Neural cell (in vitro differentiated cells): ENCODE results near the gene CDON. TPM values are rescaled to one million over a fixed set of nuclear protein-coding genes. Genes with fewer than 3 reads are reported as not detected.

ENCODE experiments used
- H2AFZ ChIP-seq: fragments of 200-600, 300-800 bp; sonication (generic), shearing (Covaris generic); 2 replicates; pipeline ENCODE4 v1.6.0; 2014; ENCODE audit warnings: low read depth, mild to moderate bottlenecking, antibody characterized with exemption, low read length, moderate library complexity
- H3F3A ChIP-seq: fragments of 200-600 bp; shearing (Covaris generic); 2 replicates; pipeline ENCODE4 v1.6.1; 2016; ENCODE audit warnings: mild to moderate bottlenecking, moderate library complexity, mixed read lengths, antibody characterized with exemption, low read length; ENCODE audit not compliant: insufficient read depth, poor library complexity, severe bottlenecking
- H3K27ac ChIP-seq: fragments of 200-600, 300-800 bp; sonication (generic), shearing (Covaris generic); 2 replicates; pipeline ENCODE4 v1.5.1; 2014; ENCODE audit warnings: mild to moderate bottlenecking, low read length, moderate library complexity
- H3K27me3 ChIP-seq: fragments of 300-800, 200-600 bp; sonication (generic), shearing (Covaris generic); 2 replicates; pipeline ENCODE4 v1.6.0; 2014; ENCODE audit warnings: mild to moderate bottlenecking, low read depth, low read length, moderate library complexity; ENCODE audit not compliant: insufficient read depth
- H3K36me3 ChIP-seq: fragments of 300-800, 200-600 bp; sonication (generic), shearing (Covaris generic); 2 replicates; pipeline ENCODE4 v1.5.1; 2014; ENCODE audit warnings: mild to moderate bottlenecking, antibody characterized with exemption, low read length, moderate library complexity; ENCODE audit not compliant: insufficient read depth
- H3K4me2 ChIP-seq: fragments of 300-800, 200-600 bp; sonication (generic), shearing (Covaris generic); 2 replicates; pipeline ENCODE4 v1.6.0; 2014; ENCODE audit warnings: mild to moderate bottlenecking, low read length
- H3K4me3 ChIP-seq: fragments of 300-800, 200-600 bp; sonication (generic), shearing (Covaris generic); 2 replicates; pipeline ENCODE4 v1.5.1; 2014; ENCODE audit warnings: mild to moderate bottlenecking, low read length, moderate library complexity
- H3K79me2 ChIP-seq: fragments of 200-600 bp; shearing (Covaris generic); replicated peaks from 2 replicates; pipeline ENCODE4 v1.6.0; 2014; ENCODE audit warnings: mild to moderate bottlenecking, low read length, moderate library complexity; ENCODE audit not compliant: insufficient read depth
- H3K9ac ChIP-seq: fragments of 300-800, 200-600 bp; sonication (generic), shearing (Covaris generic); 2 replicates; pipeline ENCODE4 v1.6.1; 2016; ENCODE audit warnings: mild to moderate bottlenecking, low read length, mixed read lengths
- H3K9me2 ChIP-seq: fragments of 200-600 bp; shearing (Covaris generic); 2 replicates; pipeline ENCODE4 v1.6.1; 2016; ENCODE audit warnings: mild to moderate bottlenecking, low read length, mixed read lengths; ENCODE audit not compliant: insufficient read depth
- H3K9me3 ChIP-seq: fragments of 200-600, 300-800 bp; sonication (generic), shearing (Covaris generic); 2 replicates; pipeline ENCODE4 v1.6.1; 2016; ENCODE audit warnings: mild to moderate bottlenecking, mixed run types, low read length, moderate library complexity, mixed read lengths
- H4K20me1 ChIP-seq: fragments of 200-600 bp; shearing (Covaris generic); 2 replicates; pipeline ENCODE4 v1.6.1; 2016; ENCODE audit warnings: mild to moderate bottlenecking, mixed run types; ENCODE audit not compliant: insufficient read depth
- EP300 ChIP-seq: fragments of 450-650 bp; conservative IDR thresholded peaks from 2 replicates; pipeline ENCODE4 v1.6.1; 2014; ENCODE audit warnings: antibody characterized with exemption, mild to moderate bottlenecking, moderate library complexity; ENCODE audit not compliant: poor library complexity, severe bottlenecking
- EZH2 ChIP-seq: fragments of 200-600, 300-800 bp; shearing (Covaris generic), sonication (generic); IDR thresholded peaks from 2 replicates; pipeline ENCODE4 v1.6.1; 2014; ENCODE audit warnings: antibody characterized with exemption, low read length, borderline replicate concordance, mild to moderate bottlenecking; ENCODE audit not compliant: insufficient read depth, poor library complexity, severe bottlenecking
- MXI1 ChIP-seq: fragments of 450-650 bp; conservative IDR thresholded peaks from 2 replicates; pipeline ENCODE4 v1.6.1; 2014; ENCODE audit warnings: antibody characterized with exemption, mild to moderate bottlenecking; ENCODE audit not compliant: poor library complexity, severe bottlenecking
- POLR2AphosphoS5 ChIP-seq: IDR thresholded peaks from 2 replicates; pipeline ENCODE4 v1.6.1; 2012
- RAD21 ChIP-seq: fragments of 450-650 bp; conservative IDR thresholded peaks from 2 replicates; pipeline ENCODE4 v1.6.1; 2014; ENCODE audit warnings: antibody characterized with exemption, mild to moderate bottlenecking, moderate library complexity
- SMC3 ChIP-seq: fragments of 450-650 bp; conservative IDR thresholded peaks from 2 replicates; pipeline ENCODE4 v1.6.1; 2014; ENCODE audit warnings: antibody characterized with exemption, mild to moderate bottlenecking, moderate library complexity; ENCODE audit not compliant: poor library complexity
- TAF1 ChIP-seq: IDR thresholded peaks from 2 replicates; pipeline ENCODE4 v1.6.1; 2012; ENCODE audit warnings: low read depth
- polyA plus RNA-seq: library from polyadenylated mRNA; depleted of rRNA; stranded (reverse); fragments of >200 nt; gene quantifications from 2 replicates; pipeline ENCODE4 v1.2.3, GENCODE V29; 2014
- TF ChIP-seq, protein P1 (sequence below): IDR thresholded peaks from 2 replicates; pipeline ENCODE4 v1.6.1; 2012; ENCODE audit warnings: borderline replicate concordance
- TF ChIP-seq, protein P2 (sequence below): fragments of 450-650 bp; IDR thresholded peaks from 2 replicates; pipeline ENCODE4 v1.5.1; 2014; ENCODE audit warnings: antibody characterized with exemption, mild to moderate bottlenecking, moderate library complexity; ENCODE audit not compliant: poor library complexity, severe bottlenecking

CDON gene
- polyA plus RNA-seq, 1 donor from 2014 or later: 44.1 TPM

DNA sequence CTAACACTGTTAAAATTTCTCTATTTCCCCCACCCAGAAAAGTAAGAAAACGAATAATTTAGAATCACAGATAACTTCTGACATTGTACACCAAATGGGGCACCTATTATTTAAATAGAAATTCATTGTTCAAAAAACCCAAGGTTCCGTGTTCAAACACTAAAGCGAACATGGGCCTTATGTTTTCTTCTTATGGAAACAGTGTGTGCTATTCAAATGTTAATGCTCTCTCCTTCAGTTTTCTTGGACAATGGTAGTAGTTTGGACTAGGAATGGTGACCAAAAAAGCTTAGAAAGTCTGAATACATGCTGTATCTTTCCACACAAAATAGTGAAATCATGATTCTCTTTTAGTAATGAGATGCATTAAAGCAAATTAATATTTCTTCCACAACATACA, 83.2 kb downstream of the CDON start:
- Histone ChIP-seq H3K9me2 (no peaks in the 10 kb centered on the region), H3K9me3 (no peaks in the 10 kb centered on the region), H3K27ac (no peak overlapping the region), H2AFZ (no peak overlapping the region), H3K4me3 (no peak overlapping the region), H3K36me3 (peaks cover 13% of the 10 kb centered on the region), H3K9ac (no peak overlapping the region), H3K79me2 (no peaks in the 10 kb centered on the region), H3K4me2 (no peak overlapping the region), H3K27me3 (no peaks in the 10 kb centered on the region), H3F3A (no peaks in the 10 kb centered on the region), H4K20me1 (no peaks in the 10 kb centered on the region)
- TF ChIP-seq RAD21 (no peak), TAF1 (no peak), EP300 (no peak), POLR2AphosphoS5 (no peak), SMC3 (no peak), MXI1 (no peak)
- TF ChIP-seq, protein P1, sequence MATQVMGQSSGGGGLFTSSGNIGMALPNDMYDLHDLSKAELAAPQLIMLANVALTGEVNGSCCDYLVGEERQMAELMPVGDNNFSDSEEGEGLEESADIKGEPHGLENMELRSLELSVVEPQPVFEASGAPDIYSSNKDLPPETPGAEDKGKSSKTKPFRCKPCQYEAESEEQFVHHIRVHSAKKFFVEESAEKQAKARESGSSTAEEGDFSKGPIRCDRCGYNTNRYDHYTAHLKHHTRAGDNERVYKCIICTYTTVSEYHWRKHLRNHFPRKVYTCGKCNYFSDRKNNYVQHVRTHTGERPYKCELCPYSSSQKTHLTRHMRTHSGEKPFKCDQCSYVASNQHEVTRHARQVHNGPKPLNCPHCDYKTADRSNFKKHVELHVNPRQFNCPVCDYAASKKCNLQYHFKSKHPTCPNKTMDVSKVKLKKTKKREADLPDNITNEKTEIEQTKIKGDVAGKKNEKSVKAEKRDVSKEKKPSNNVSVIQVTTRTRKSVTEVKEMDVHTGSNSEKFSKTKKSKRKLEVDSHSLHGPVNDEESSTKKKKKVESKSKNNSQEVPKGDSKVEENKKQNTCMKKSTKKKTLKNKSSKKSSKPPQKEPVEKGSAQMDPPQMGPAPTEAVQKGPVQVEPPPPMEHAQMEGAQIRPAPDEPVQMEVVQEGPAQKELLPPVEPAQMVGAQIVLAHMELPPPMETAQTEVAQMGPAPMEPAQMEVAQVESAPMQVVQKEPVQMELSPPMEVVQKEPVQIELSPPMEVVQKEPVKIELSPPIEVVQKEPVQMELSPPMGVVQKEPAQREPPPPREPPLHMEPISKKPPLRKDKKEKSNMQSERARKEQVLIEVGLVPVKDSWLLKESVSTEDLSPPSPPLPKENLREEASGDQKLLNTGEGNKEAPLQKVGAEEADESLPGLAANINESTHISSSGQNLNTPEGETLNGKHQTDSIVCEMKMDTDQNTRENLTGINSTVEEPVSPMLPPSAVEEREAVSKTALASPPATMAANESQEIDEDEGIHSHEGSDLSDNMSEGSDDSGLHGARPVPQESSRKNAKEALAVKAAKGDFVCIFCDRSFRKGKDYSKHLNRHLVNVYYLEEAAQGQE: no peak
- TF ChIP-seq, protein P2, sequence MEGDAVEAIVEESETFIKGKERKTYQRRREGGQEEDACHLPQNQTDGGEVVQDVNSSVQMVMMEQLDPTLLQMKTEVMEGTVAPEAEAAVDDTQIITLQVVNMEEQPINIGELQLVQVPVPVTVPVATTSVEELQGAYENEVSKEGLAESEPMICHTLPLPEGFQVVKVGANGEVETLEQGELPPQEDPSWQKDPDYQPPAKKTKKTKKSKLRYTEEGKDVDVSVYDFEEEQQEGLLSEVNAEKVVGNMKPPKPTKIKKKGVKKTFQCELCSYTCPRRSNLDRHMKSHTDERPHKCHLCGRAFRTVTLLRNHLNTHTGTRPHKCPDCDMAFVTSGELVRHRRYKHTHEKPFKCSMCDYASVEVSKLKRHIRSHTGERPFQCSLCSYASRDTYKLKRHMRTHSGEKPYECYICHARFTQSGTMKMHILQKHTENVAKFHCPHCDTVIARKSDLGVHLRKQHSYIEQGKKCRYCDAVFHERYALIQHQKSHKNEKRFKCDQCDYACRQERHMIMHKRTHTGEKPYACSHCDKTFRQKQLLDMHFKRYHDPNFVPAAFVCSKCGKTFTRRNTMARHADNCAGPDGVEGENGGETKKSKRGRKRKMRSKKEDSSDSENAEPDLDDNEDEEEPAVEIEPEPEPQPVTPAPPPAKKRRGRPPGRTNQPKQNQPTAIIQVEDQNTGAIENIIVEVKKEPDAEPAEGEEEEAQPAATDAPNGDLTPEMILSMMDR: no peak

DNA sequence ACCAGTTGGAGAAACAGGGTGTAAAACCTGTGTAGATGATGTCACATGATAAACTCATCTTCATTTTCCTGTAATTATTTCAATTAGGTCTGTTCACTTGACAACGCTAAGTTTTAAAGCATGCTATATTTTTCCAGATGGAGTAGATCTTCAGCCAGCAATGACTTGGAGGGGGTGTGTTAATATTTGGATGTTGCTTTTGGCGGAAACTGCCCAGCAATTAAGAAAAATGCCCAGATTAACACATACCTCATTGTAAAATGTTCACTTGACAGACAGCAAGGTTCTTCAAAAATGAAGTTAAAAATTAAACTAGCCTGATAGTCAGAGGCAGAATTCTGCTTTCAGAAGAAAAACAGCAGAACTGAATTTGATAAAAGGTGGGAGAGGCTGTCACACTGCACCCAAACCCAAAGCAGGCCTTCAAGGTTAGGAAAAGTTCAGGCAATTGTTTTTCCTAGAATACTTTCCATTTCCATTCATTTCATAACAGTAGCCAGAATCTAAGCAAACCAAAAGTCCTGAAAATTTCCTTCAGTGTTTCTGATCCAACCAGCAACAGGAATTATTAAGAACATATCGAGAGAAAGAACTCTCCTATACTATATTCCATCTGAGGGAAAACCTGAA, 83.8 kb downstream of the CDON start:
- no peaks in the 10 kb centered on the region for H4K20me1 ChIP-seq
- H3K9me2 ChIP-seq: no peaks in the 10 kb centered on the region
- no peak overlapping the region for H3K27ac ChIP-seq
- no peak overlapping the region for H3K9ac ChIP-seq
- no peaks in the 10 kb centered on the region for H3K27me3 ChIP-seq
- no peaks in the 10 kb centered on the region for H3K9me3 ChIP-seq
- peaks cover 13% of the 10 kb centered on the region for H3K36me3 ChIP-seq
- TF ChIP-seq, protein P2: no peak
- TF ChIP-seq, protein P1: no peak
- TF ChIP-seq SMC3: no peak
- TF ChIP-seq EP300: no peak
- TF ChIP-seq EZH2: no peak
- TF ChIP-seq MXI1: no peak
- no peak for TF ChIP-seq TAF1
- no peak overlapping the region for H3K4me3 ChIP-seq
- H3K79me2 ChIP-seq: no peaks in the 10 kb centered on the region
- no peak overlapping the region for H3K4me2 ChIP-seq
- H3F3A ChIP-seq: no peaks in the 10 kb centered on the region
- H2AFZ ChIP-seq: no peak overlapping the region
